Transverse colon (tissue), 4 donors: ENCODE data around the gene SYT7. TPM values are rescaled to one million over a fixed set of nuclear protein-coding genes. Genes with fewer than 3 reads are reported as not detected.

Experiments
- DNase-seq: peaks from one replicate; pipeline ENCODE4 v3.0.0-alpha.2; 2019
- H3K27ac ChIP-seq, 4 donors: fragments of 200-600 bp; sonication (generic); 2 replicates each; pipeline ENCODE4 v1.5.1; 2016 to 2018; ENCODE audit warnings: inconsistent platforms in 4 of 4
- H3K27me3 ChIP-seq: fragments of 200-600 bp; sonication (generic); 2 replicates; pipeline ENCODE4 v1.5.1; 2017; ENCODE audit warnings: inconsistent platforms
- H3K36me3 ChIP-seq, 4 donors: fragments of 200-600 bp; sonication (generic); 2 replicates each; pipeline ENCODE4 v1.5.1; 2017 to 2019; ENCODE audit warnings: inconsistent platforms in 4 of 4
- H3K4me1 ChIP-seq, 4 donors: fragments of 200-600 bp; sonication (generic); 2 replicates each; pipeline ENCODE4 v1.5.1; 2017 to 2020; ENCODE audit warnings: inconsistent platforms in 4 of 4
- H3K4me3 ChIP-seq, 4 donors: fragments of 200-600 bp; sonication (generic); 1 replicate in 1 of 4; 2 replicates in 3 of 4; pipeline versions ENCODE4 v1.5.1 to v1.6.1; 2017 to 2019; ENCODE audit warnings: inconsistent platforms in 4 of 4
- H3K9me3 ChIP-seq, 2 donors: fragments of 200-600 bp; sonication (generic); 2 replicates each; pipeline ENCODE4 v1.5.1; 2017 to 2019; ENCODE audit warnings: inconsistent platforms in 2 of 2
- EP300 ChIP-seq: sonication (generic); formaldehyde crosslinking; IDR thresholded peaks from one replicate; pipeline ENCODE4 v1.6.1; 2017; ENCODE audit warnings: antibody characterized with exemption, low read depth
- POLR2A ChIP-seq: fragments of 450-650 bp; IDR thresholded peaks from one replicate; pipeline ENCODE4 v1.6.1; 2016; ENCODE audit warnings: antibody characterized with exemption, mild to moderate bottlenecking, moderate library complexity
- POLR2AphosphoS5 ChIP-seq, 3 donors: sonication (generic); formaldehyde crosslinking; IDR thresholded peaks; one replicate each; pipeline ENCODE4 v1.6.1; 2016; ENCODE audit warnings: antibody characterized with exemption in 3 of 3
- WGBS, 2 donors: methylation state at CpG; one replicate each; pipeline ENCODE4 v1.1.5; 2018; ENCODE audit warnings: low coverage in 1 of 2; 5-methylcytosine and 5-hydroxymethylcytosine counted together
- in situ Hi-C, 4 donors: fragments of 200-750 bp; cut with MboI; loops; one replicate each; pipeline versions ENCODE4 v1.15.0 to v1.15.1; 2017; ENCODE audit warnings: low sequenced_read_pairs in 3 of 4, low pct_ligation_motif_present in 1 of 4, low pct_unique_long_range_greater_than_20kb in 1 of 4
- intact Hi-C: fragments of 100-400 bp; cut with DNase I; formaldehyde crosslinking; loops from one replicate; pipeline ENCODE4 v1.15.1; 2023; ENCODE audit warnings: low total_unique reads
- total RNA-seq, 4 donors: library from RNA; depleted of rRNA; stranded (reverse); fragments of >200 nt; gene quantifications; one replicate each; pipeline ENCODE4 v1.1.0, GENCODE V29; 2016
- TF ChIP-seq, protein P1 (sequence below), 5 experiments: fragments of 200-600 bp in 3 of 5; fragments of 450-650 bp in 2 of 5; sonication (generic) in 3 of 5; IDR thresholded peaks; 1 replicate in 2 of 5; 2 replicates in 3 of 5; pipeline ENCODE4 v1.5.1; 2016 to 2017; ENCODE audit warnings: antibody characterized with exemption in 5 of 5, inconsistent platforms in 3 of 5, mild to moderate bottlenecking in 2 of 5, moderate library complexity in 1 of 5

SYT7 gene
- total RNA-seq, 4 donors from 2014 or later, result 6.8 to 26.2 (median 12.8) TPM

DNA sequence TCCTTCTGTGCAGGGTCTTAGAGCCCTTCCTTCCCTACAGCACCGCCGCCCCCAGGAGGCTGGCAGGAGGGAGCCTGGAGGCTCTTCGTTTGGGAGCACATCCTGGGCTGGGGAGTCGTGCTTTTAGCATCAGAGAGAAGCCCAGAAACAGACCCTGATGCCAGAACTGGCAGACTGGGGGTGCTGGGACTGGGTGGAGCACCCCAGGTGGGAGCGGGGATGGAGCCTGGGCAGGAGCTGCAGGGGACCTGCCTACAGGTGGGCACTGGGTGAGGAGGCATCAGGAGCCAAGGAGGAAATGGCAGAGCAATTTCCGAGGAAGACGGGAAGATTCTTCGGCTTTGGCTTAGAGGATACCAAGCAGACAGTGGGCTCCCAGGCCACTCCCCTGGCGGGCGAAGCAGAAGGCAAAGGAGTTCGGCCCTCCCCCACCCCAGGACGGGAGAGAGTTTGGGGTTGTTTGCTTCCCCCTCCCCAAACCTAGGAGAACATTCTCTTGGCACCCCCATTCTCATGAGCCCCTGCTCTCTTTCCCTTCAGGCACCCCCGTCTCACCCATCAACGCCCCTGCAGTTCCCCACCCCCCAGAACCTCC, 1.1 kb downstream of the SYT7 start:
- peaks cover 3 to 18% (median 12%) of the 10 kb centered on the region in 4 donors for H3K4me1 ChIP-seq
- no peak overlapping the region for H3K27ac ChIP-seq
- H3K36me3 ChIP-seq, result no peaks in the 10 kb centered on the region
- no peak for DNase-seq
- WGBS, 2 donors, result 23% methylated on average over 14 of the region's 14 CpGs; no CpG with 5 or more reads in 1 of the 2 donors
- no peaks in the 10 kb centered on the region for H3K9me3 ChIP-seq
- H3K4me3 ChIP-seq, result peak overlapping the region in 2 of 4 donors; percentile 49 to 64
- intact Hi-C loops (no loop called here), in situ Hi-C loops (no loop called here)
- TF ChIP-seq POLR2A (no peak), EP300 (no peak), POLR2AphosphoS5 (IDR thresholded peaks at IDR 0.05) (no peak)
- TF ChIP-seq, protein P1, sequence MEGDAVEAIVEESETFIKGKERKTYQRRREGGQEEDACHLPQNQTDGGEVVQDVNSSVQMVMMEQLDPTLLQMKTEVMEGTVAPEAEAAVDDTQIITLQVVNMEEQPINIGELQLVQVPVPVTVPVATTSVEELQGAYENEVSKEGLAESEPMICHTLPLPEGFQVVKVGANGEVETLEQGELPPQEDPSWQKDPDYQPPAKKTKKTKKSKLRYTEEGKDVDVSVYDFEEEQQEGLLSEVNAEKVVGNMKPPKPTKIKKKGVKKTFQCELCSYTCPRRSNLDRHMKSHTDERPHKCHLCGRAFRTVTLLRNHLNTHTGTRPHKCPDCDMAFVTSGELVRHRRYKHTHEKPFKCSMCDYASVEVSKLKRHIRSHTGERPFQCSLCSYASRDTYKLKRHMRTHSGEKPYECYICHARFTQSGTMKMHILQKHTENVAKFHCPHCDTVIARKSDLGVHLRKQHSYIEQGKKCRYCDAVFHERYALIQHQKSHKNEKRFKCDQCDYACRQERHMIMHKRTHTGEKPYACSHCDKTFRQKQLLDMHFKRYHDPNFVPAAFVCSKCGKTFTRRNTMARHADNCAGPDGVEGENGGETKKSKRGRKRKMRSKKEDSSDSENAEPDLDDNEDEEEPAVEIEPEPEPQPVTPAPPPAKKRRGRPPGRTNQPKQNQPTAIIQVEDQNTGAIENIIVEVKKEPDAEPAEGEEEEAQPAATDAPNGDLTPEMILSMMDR (IDR thresholded peaks at IDR 0.05), result no peak
- peaks cover 31% of the 10 kb centered on the region for H3K27me3 ChIP-seq

DNA sequence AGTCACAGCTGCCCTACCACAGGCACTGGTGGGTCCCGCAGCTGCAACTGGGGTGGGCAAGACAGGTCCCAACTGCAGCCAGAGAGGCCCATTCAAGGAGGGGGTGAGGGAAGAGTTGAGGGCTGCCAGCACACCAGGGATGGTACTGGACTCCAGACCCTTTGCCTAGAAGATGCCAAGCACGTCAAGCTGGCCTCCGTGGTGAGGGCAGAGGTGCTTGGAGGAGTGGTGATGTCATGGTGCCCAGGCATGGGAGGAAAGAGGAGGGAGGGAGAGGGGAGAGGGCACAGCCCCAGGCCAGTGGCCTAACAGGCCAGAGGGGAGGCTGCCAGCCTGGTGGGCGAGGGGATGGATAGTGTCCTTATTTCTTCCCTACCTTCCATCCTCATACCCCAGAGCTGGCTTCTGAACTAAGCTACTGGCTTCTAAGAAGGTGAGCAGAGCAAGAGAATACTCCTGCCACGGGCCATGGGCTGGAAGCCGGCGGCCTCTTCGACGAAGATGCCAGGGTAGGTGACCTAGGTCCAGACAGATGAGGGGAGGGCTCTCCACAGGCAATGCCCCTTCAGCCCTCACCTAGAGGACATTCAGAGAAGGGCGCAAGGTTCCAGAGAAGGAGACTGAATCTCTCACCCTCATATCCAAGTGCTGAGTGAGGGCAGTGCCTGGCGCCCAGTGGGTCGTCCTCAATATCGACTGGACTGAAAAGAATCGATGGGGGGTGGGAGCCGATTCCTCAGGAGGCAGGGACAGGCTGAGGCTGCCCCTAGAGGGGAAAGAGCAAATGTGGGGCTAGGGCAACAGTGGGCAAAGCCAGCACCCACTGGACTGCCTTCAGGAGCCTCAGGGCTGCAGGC, 1.8 kb downstream of the SYT7 start:
- H3K9me3 ChIP-seq, result no peaks in the 10 kb centered on the region
- H3K4me3 ChIP-seq, result peak overlapping the region in 1 of 4 donors; percentile 4
- DNase-seq, result no peak
- peaks cover 3 to 18% (median 12%) of the 10 kb centered on the region in 4 donors for H3K4me1 ChIP-seq
- no peaks in the 10 kb centered on the region for H3K36me3 ChIP-seq
- no peak for TF ChIP-seq POLR2A
- TF ChIP-seq, protein P1 (IDR thresholded peaks at IDR 0.05), result no peak
- no peak for TF ChIP-seq EP300
- TF ChIP-seq POLR2AphosphoS5 (IDR thresholded peaks at IDR 0.05), result no peak
- H3K27me3 ChIP-seq, result peaks cover 31% of the 10 kb centered on the region
- intact Hi-C loops (no loop called here), in situ Hi-C loops (no loop called here)
- 78% methylated on average over 15 of the region's 15 CpGs; no CpG with 5 or more reads in 1 of the 2 donors for WGBS, 2 donors
- H3K27ac ChIP-seq, result no peak overlapping the region

DNA sequence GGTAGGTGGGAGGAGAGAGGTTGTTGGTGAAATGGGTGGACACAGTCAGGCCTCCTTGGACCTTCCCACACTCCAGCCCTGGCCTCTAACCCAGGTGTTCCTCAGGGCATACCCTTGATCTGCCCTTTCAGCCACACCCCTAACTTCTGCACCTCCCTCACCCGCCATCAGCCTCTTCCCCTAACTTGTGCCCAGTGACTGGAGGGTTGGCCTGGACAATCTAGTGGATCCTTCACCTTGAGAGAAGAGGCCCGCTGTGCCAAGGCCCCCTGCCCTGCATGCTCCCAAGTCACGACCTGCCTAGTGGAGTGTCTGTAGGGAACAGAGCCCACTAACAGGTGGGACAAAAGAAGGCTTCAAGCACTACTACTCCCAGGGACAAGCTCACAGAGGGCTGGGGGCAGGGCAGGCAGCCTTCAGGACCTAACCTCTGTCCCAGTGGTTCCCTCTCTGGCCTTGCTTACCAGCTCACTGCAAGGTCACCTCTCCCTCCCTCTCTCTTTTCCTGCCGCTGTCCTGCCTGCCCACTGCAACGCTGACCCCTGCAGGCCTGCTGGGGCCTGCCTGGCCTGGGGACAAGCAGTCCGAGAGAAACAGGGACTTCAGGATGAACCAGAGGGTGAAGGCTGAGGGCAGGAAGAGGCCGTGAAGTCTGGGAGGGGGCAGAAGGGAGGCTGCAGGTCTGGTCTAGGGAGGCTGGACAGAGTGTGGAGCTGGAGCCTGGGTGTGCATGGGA, 3.3 kb downstream of the SYT7 start:
- H3K9me3 ChIP-seq, result no peaks in the 10 kb centered on the region
- H3K36me3 ChIP-seq, result no peaks in the 10 kb centered on the region
- in situ Hi-C loops, result no loop called here
- no peak overlapping the region for H3K4me3 ChIP-seq
- H3K4me1 ChIP-seq, result peaks cover 3 to 18% (median 12%) of the 10 kb centered on the region in 4 donors
- WGBS, 2 donors, result 82% methylated on average over 7 of the region's 7 CpGs; no CpG with 5 or more reads in 1 of the 2 donors
- H3K27me3 ChIP-seq, result peaks cover 22% of the 10 kb centered on the region
- DNase-seq, result no peak
- H3K27ac ChIP-seq, result no peak overlapping the region
- intact Hi-C loops, result no loop called here
- TF ChIP-seq EP300, result no peak
- no peak for TF ChIP-seq POLR2AphosphoS5 (IDR thresholded peaks at IDR 0.05)
- TF ChIP-seq, protein P1 (IDR thresholded peaks at IDR 0.05), result peak in 1 of 5 experiments; percentile 11
- no peak for TF ChIP-seq POLR2A
